Activated T-cell treated with anti-CD3 and anti-CD28 coated beads, Interleukin-2, amount 50 U/mL, for 1 hour (primary cell): Measurements from ENCODE around the gene NEK2.
"Not testable (repeated sequence)": the region's sequence is repeated elsewhere in the genome, so short reads cannot be mapped to it uniquely, and the experiment has no call there.

Source experiments
- DNase-seq: peaks from one replicate; pipeline ENCODE4 v3.0.0-alpha.2; 2020

Gene NEK2

GRCh38 chr1:211632117-211632807 lies 43.2 kb downstream of the NEK2 start:
- DNase-seq, result no peak

- DNase-seq, result no peak
Observed at GRCh38 chr1:211631168-211631567, 44.3 kb downstream of the NEK2 start.

DNA sequence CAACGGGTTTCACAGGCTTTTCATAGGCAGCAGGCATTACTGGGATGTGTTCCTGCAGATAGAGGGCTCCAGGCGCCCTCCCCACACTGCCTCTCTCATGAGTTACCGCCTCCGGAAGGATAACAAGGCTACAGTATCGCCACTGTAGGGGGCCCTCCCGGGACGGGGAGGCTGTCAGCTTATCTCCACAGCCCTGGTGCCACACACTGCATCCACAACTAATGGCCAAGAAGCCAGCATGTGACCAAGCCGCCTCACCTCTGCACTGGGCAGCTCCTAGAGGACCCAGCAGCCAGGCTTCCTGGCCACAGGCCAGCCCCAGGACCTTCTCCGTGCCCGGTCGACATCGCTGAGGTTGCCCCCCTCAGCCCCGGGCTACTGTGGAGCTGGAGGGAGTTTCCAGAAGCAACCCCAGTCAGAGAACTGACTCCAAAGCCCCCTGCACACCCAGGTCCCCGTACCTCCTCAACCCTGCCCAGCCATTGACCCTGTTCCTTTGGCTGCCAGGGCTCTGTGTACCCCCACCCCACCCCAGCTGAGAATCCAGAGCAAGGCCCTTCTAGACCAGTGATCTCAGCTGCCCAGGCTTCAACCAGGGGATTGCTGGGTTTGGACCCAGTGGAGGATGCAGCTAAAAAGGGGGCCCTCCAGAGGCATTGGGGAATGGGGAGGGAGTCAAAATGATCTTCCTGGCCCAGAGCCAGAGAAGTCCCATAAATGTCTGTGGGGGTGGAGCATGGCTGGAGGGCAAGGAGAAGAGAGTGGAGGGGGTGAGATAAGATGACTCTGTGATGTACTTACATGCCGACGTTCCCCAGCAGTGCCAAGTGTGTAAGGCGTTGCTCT lies 45.0 kb downstream of the NEK2 start:
- no peak for DNase-seq

DNA sequence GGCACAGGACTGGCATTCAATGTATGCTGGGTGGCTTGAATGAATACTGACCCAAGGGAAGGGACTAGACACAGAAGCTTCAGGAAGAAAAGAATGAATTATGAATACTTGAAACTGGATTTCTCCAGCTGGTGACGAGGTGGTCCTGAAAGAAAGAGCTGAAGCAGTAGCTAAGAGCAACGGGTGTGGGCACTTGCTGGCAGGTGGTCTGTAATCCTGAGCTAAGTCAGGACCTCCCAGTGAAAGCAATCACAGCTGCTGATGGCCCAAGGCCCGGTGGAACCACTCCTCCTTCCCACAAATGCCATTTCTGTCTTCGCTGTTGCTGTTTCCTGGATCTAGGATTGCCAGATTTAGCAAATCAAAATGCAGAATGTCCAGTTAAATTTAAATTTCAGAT lies 47.0 kb downstream of the NEK2 start:
- no peak for DNase-seq

GRCh38 chr1:211627259-211627658 lies 48.2 kb downstream of the NEK2 start:
- no peak for DNase-seq

DNA sequence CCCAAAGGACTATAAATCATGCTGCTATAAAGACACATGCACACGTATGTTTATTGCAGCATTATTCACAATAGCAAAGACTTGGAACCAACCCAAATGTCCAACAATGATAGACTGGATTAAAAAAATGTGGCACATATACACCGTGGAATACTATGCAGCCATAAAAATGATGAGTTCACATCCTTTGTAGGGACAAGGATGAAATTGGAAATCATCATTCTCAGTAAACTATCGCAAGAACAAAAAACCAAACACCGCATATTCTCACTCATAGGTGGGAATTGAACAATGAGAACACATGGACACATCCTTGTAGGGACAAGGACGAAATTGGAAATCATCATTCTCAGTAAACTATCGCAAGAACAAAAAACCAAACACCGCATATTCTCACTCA lies 49.6 kb downstream of the NEK2 start:
- not testable (repeated sequence) for DNase-seq

DNA sequence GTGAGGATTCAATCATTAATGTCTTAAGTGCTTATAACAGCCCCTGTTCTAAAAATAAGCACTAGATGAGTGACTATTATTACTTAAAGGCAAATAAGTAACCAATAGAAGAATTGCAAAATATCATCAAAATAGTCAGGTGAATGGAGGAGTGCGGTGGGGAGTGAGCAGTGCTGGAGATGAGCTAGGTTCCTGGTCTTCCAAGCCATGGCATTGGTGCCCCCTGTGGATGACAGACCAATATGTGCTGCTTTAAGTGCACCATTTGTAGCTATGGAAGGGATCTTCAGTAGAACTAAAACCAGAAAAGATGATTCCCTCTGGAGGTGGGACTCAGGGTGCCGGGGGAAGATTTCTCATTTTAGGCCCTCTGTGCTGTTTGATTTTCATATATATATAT lies 50.4 kb downstream of the NEK2 start:
- DNase-seq, result no peak

- DNase-seq, result no peak
Observed at GRCh38 chr1:211623515-211623914, 51.9 kb downstream of the NEK2 start.

DNA sequence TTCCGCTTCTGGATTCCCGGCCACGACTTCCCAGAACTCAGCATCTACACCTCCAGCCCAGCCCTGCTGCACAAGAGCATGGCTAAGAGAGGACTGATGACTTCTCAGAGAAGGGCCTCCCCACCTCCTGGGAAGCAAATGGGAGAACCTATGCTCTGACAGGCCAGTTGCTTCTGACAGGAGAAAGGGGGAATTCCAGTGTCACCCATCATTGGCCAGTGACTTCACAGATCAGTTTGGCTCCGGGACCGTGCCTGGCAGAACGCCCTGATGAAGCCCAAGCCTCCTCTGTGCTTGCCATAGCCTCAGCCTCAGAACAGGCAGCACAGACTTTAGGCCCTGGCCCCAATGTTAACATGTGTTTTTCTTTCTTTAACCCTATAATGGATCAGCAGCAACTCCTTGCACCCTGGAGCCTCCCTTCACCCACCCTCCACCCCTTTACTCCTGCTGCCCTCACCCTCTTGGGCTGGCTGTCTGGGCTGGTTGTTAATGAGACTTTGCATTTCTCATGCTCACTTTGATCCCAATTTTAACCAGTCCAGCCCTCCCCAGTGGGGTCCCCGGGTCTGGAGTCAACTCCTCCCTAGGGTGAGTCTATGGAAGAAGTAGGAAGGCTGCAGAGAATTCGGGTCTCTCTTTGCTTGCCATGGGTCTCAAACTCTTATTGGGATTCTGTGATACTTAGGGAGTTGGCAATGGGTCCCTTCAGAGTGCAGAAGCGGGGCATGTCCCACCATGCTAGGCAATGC lies 53.8 kb downstream of the NEK2 start:
- DNase-seq, result no peak

DNA sequence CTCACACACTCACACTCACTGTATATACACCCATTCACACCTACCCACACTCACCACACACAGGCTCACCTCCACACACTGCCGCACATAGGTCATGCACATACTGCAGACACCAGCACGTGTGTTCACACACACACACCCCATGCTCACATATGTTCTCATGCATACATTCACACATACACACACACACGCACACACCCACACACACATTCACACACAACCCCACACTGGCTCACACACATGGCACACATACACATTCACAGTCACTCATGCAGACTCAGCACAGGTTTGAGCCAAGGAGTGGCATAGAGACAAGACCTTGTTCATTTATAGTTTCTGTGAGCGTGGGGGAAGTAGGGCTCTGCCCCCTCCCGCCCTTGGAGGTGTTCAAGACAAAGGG lies 55.3 kb downstream of the NEK2 start:
- DNase-seq, result no peak

DNA sequence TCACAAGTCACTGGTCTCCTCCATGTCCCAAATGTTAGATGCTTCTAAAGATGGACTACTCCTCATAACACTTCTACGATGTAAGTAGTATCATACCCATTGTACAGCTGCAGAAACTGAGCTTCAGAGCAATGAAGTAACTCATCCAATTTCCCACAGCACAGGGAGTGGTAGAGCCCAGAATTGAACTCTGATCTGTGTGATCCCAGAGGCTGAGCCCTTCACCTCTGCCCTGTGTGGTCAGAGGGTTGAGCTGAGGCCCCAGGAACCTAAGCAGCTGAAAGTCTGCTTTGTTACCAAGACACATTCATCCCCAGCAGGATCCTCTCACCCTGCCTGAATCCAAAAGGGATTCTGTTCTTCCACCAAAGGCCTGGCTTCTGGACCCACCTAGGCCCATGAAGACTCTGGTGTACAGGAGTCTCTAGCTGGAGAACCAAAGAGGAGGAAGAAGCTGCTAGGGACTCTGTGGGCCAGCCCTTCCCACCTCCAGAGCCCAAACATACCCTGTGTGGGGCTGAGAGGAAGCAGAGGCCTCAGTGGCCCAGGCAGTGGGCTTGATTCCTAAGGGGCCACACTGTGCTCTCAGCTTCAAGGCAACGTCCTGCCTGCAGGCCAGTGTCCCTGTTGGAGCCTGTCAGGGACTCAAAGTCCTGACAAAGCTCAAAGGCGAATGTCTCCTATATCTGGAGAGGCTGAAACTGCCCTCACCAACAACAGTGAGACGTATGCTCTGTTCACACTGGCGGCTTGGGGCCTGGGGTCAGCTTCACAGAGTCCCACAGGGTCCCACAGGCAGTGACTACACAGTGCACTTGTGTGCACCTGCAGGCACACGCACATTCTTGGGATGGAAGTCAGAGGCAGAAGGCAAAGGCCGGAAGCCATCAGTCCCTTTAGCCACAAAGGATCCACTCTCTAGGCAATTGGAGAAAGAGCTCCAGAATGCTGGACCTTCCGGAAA lies 56.1 kb downstream of the NEK2 start:
- no peak for DNase-seq

DNA sequence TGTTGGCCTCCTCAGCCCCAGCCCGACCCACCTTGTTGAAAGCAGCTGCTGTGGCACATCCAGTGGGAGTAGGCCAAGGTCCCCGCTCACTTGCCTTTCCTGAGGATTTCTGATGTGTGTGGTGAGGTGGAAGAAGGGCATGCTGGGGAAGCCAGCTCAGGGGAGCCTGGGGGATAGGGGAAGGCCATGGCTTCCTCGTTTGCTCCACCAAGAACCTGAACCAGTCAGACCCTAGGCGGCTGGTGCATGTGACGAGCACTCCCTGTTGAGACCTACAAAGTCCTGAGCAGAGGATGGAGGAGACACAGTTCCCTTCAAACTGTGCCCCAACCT lies 58.5 kb downstream of the NEK2 start:
- no peak for DNase-seq

DNA sequence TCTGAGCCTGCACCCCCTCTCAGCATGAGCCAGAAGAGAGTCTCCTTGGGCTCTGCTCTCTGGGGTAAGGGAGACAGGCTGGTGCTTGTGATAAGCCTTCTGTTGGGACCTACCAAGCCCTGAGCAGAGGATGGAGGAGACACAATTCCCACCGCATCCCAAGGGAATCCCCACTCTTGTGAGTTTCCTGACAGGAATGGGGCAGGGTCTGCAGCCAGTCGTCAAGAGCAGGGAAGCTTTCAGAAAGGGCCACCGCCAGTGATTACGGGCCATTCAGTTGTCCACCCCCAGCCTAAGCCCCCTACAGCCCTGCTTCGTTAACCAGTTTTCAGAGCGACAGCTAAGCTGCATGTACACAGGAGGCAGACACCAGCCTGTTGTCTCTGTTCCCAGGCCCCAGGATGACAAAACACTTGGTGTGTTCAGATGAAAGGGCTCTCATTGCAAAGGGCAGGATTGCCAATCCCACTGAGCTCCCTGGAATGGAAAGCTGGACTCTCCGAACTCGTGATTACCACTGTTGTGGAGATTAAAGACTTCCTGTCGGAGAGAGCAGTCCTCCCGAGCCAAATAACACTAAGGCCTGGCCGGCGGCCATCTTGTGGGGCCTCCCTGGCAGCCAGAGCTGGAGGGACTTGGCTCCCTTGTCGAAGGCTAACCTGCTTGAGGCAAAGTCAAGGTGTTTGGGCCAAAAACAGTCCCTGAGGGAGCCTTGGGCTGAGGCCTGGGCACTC lies 59.0 kb downstream of the NEK2 start:
- no peak for DNase-seq

- DNase-seq, result no peak
Observed at GRCh38 chr1:211614615-211615014, 60.8 kb downstream of the NEK2 start.

DNA sequence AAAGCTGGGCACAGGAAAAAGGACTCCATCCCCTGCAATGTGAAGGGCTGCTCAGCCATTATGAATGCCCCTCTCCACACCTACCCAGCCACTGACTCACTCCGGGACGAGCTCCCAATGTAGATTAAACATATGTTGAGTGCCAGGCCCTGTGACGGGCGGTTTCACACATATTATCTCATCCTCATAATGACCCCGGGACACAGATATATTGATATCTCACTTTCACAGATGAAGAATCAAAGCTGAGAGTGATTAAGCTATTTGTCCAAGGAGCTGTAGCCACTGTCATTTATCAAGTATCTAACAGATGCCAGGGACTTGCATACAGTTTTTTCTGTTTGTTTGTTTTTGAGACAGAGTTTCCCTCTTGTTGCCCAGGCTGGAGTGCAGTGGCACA lies 61.5 kb downstream of the NEK2 start:
- DNase-seq, result no peak

DNA sequence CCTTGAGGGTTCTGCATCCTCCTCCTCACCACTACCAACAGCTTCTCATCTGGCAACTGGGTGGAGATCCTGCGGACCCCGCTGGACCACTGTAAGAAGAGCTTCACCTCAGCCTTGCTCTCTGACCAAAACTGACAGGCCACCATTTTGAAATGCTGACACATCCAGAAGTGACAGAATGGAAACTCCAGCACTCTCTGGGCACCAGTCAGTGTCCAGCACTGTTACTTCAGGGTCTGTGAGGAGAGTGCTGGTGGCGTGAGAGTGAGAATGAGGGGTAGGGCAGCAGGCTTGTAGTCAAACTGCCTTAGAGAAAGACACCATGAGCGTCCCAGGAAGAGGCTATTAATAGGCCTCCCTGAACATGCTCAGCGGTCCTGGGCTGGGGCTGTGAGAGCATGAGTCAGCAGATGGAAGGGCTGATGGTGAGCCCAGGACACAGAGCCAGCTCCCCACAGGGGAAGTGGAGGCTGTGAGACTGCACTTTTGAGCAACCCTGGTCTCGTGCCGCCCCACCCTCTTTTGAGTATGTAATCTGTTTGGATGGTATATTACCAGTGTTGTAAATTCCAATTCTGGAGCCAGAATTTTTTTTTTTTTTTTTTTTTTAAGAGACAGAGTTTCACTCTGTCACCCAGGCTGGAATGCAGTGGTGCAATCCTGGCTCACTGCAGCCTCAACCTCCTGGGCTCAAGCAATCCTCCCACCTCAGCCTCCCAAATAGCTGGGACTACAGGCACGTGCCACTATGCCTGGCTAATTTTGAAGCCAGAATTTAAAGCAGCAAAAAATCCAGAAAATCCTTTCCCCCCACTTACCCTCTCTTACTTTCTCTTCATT lies 62.1 kb downstream of the NEK2 start:
- DNase-seq, result no peak

DNA sequence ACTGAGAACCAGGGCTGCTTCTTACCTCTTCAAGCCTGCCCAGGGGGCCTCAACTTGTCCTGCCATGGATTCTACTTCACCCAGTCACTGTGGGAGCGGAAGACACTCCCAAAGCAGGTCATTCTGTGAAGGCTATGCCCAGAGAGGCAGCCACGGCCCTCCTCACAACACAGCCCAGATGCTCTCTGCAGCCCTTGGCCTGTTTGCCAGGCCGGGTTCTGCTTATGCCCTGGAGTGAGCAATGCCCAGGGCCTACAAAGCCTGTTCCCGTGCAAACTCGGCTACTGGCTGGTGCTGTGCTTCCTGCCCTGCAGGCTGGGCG lies 62.7 kb downstream of the NEK2 start:
- DNase-seq, result no peak
